Prostate gland (tissue), 2 donors: ENCODE measurements around the gene ZMYND19. TPM values are rescaled to one million over a fixed set of nuclear protein-coding genes. Genes with fewer than 3 reads are reported as not detected.
"Not testable (repeated sequence)": the region's sequence is repeated elsewhere in the genome, so short reads cannot be mapped to it uniquely, and the experiment has no call there.

ENCODE experiments used
- DNase-seq: peaks from one replicate; pipeline ENCODE4 v3.0.0-alpha.2; 2019; ENCODE audit warnings: low spot score
- H3K27ac ChIP-seq, 2 donors: fragments of 200-600 bp; sonication (generic); 2 replicates each; pipeline ENCODE4 v1.5.1; 2017 to 2019
- H3K27me3 ChIP-seq: fragments of 200-600 bp; sonication (generic); replicated peaks from 2 replicates; pipeline ENCODE4 v1.5.1; 2019; ENCODE audit not compliant: insufficient read depth
- H3K36me3 ChIP-seq, 2 donors: fragments of 200-600 bp; sonication (generic); 1 replicate in 1 of 2; 2 replicates in 1 of 2; pipeline versions ENCODE4 v1.5.1 to v1.8.1; 2017 to 2019
- H3K4me1 ChIP-seq: fragments of 200-600 bp; sonication (generic); replicated peaks from 2 replicates; pipeline ENCODE4 v1.5.1; 2019
- H3K4me3 ChIP-seq, 2 donors: fragments of 200-600 bp; sonication (generic); 2 replicates each; pipeline ENCODE4 v1.5.1; 2017 to 2019
- H3K9me3 ChIP-seq: fragments of 200-600 bp; sonication (generic); 2 replicates; pipeline ENCODE4 v1.5.1; 2017
- CTCF ChIP-seq, 4 experiments: fragments of 200-600 bp in 2 of 4; fragments of 450-650 bp in 2 of 4; sonication (generic) in 2 of 4; IDR thresholded peaks; 1 replicate in 3 of 4; 2 replicates in 1 of 4; pipeline ENCODE4 v1.5.1; 2016 to 2019; ENCODE audit warnings: antibody characterized with exemption in 4 of 4, mild to moderate bottlenecking in 2 of 4, moderate library complexity in 2 of 4
- POLR2A ChIP-seq: fragments of 450-650 bp; IDR thresholded peaks from one replicate; pipeline ENCODE4 v1.6.1; 2016; ENCODE audit warnings: antibody characterized with exemption, mild to moderate bottlenecking
- POLR2AphosphoS5 ChIP-seq: sonication (generic); formaldehyde crosslinking; IDR thresholded peaks from one replicate; pipeline ENCODE4 v1.6.1; 2017; ENCODE audit warnings: antibody characterized with exemption
- WGBS: methylation state at CpG from one replicate; pipeline ENCODE4 v1.1.5; 2018; 5-methylcytosine and 5-hydroxymethylcytosine counted together
- intact Hi-C: fragments of 100-400 bp; cut with DNase I; formaldehyde crosslinking; loops from one replicate; pipeline ENCODE4 v1.14.2; 2022
- total RNA-seq, 2 donors: library from RNA; depleted of rRNA; stranded (reverse); fragments of >200 nt; gene quantifications; one replicate each; pipeline ENCODE4 v1.1.0, GENCODE V29; 2016

The ZMYND19 gene
- total RNA-seq, 2 donors from 2014 or later: 20.8 to 34.8 TPM

- Histone ChIP-seq H3K9me3 (no peaks in the 10 kb centered on the region), H3K4me1 (no peaks in the 10 kb centered on the region), H3K27me3 (no peaks in the 10 kb centered on the region), H3K36me3 (peaks cover 0 to 10% of the 10 kb centered on the region in 2 donors), H3K27ac (no peak overlapping the region), H3K4me3 (no peak overlapping the region)
- TF ChIP-seq POLR2A (no peak), CTCF (IDR thresholded peaks at IDR 0.05) (no peak), POLR2AphosphoS5 (no peak)
- 89% methylated on average over 10 of the region's 10 CpGs for WGBS
- no peak for DNase-seq
- intact Hi-C loops: no loop called here
These were observed 26.2 kb downstream of the ZMYND19 start for GRCh38 chr9:137564134-137564533.

GRCh38 chr9:137558127-137558526 lies 32.2 kb downstream of the ZMYND19 start:
- intact Hi-C loops: no loop called here
- DNase-seq: no peak
- Histone ChIP-seq H3K36me3 (no peaks in the 10 kb centered on the region), H3K4me1 (no peaks in the 10 kb centered on the region), H3K9me3 (no peaks in the 10 kb centered on the region), H3K27me3 (no peaks in the 10 kb centered on the region), H3K4me3 (no peak overlapping the region), H3K27ac (no peak overlapping the region)
- no peak for TF ChIP-seq CTCF (IDR thresholded peaks at IDR 0.05)
- TF ChIP-seq POLR2AphosphoS5: no peak
- no peak for TF ChIP-seq POLR2A
- 96% methylated on average over 4 of the region's 4 CpGs for WGBS

- no peak overlapping the region for H3K4me3 ChIP-seq
- intact Hi-C loops: no loop called here
- no peaks in the 10 kb centered on the region for H3K27me3 ChIP-seq
- H3K4me1 ChIP-seq: peaks cover 4% of the 10 kb centered on the region
- H3K27ac ChIP-seq: peak overlapping the region in 1 of 2 donors; percentile 46
- DNase-seq: peak; percentile 63
- no peaks in the 10 kb centered on the region for H3K9me3 ChIP-seq
- peak; percentile 61 for TF ChIP-seq POLR2AphosphoS5
- TF ChIP-seq CTCF (IDR thresholded peaks at IDR 0.05): no peak
- no peaks in the 10 kb centered on the region for H3K36me3 ChIP-seq
- 69% methylated on average over 24 of the region's 24 CpGs for WGBS
These were observed 34.1 kb downstream of the ZMYND19 start for GRCh38 chr9:137556069-137556838.

GRCh38 chr9:137555179-137555578 lies 35.1 kb downstream of the ZMYND19 start:
- no peak overlapping the region for H3K4me3 ChIP-seq
- H3K27ac ChIP-seq: no peak overlapping the region
- DNase-seq: no peak
- 85% methylated on average over 10 of the region's 10 CpGs for WGBS
- peaks cover 4% of the 10 kb centered on the region for H3K4me1 ChIP-seq
- H3K36me3 ChIP-seq: no peaks in the 10 kb centered on the region
- intact Hi-C loops: no loop called here
- TF ChIP-seq CTCF (IDR thresholded peaks at IDR 0.05) (no peak), POLR2A (no peak), POLR2AphosphoS5 (no peak)
- H3K9me3 ChIP-seq: no peaks in the 10 kb centered on the region
- H3K27me3 ChIP-seq: no peaks in the 10 kb centered on the region

GRCh38 chr9:137554349-137554748 lies 36.0 kb downstream of the ZMYND19 start:
- intact Hi-C loops: no loop called here
- 68% methylated on average over 1 of the region's 1 CpG for WGBS
- H3K36me3 ChIP-seq: no peaks in the 10 kb centered on the region
- no peak overlapping the region for H3K4me3 ChIP-seq
- no peak for DNase-seq
- no peaks in the 10 kb centered on the region for H3K9me3 ChIP-seq
- H3K27ac ChIP-seq: no peak overlapping the region
- peaks cover 4% of the 10 kb centered on the region for H3K4me1 ChIP-seq
- no peaks in the 10 kb centered on the region for H3K27me3 ChIP-seq
- TF ChIP-seq POLR2A: no peak
- TF ChIP-seq POLR2AphosphoS5: no peak
- no peak for TF ChIP-seq CTCF (IDR thresholded peaks at IDR 0.05)

DNA sequence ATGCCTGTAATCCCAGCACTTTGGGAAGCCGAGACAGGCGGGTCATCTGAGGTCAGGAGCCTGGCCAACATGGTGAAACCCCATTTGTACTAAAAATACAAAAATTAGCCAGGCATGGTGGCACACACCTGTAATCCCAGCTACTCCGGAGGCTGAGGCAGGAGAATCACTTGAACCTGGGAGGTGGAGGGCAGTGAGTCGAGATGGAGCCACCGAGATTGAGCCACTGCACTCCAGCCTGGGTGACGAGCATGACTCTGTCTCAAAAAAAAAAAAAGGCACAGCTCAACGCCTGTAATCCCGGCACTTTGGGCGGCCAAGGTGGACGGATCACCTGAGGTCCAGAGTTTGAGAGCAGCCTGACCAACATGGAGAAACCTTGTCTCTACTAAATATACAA lies 36.7 kb downstream of the ZMYND19 start:
- H3K27ac ChIP-seq, H3K36me3 ChIP-seq, H3K27me3 ChIP-seq, DNase-seq, H3K4me3 ChIP-seq, H3K4me1 ChIP-seq, H3K9me3 ChIP-seq, intact Hi-C loops: not testable (repeated sequence)
- 81% methylated on average over 10 of the region's 10 CpGs for WGBS
